HCT116 (cell line): Measurements from ENCODE around the gene SORL1. TPM values are rescaled to one million over a fixed set of nuclear protein-coding genes. Genes with fewer than 3 reads are reported as not detected.

ENCODE experiments used
- ATAC-seq: fragments of 200-7000 bp; cut with Tn5 transposase; 2 replicates; pipeline ENCODE4 v1.9.1; 2020; ENCODE audit warnings: mild to moderate bottlenecking, moderate library complexity
- BruUV-seq: library from RNA; stranded (reverse); fragments of 400-500 nt; replicated peaks from 2 replicates; lab custom pipeline; 2021; lab: Mats Ljungman, UMichigan
- CTCF ChIA-PET: fragments of 300-600 bp; sonication (Branson Sonifier 250); formaldehyde crosslinking; loops from one replicate; lab custom pipeline; 2021; ENCODE audit warnings: antibody characterized with exemption; lab: Charles Lee
- POLR2A ChIA-PET: fragments of 300-600, 350-600 bp; sonication (Branson Sonifier 250); formaldehyde crosslinking; loops from one replicate; lab custom pipeline; 2021; ENCODE audit warnings: antibody characterized with exemption; lab: Charles Lee
- RAD21 ChIA-PET, 2 experiments: fragments of 300-600 bp; sonication (Branson Sonifier 250); formaldehyde crosslinking; loops; one replicate each; lab custom pipeline; 2023; ENCODE audit warnings: low total read pairs in 2 of 2; ENCODE audit not compliant: uncharacterized antibody in 2 of 2, unreplicated experiment in 2 of 2, low non-redundant PET in 1 of 2; lab: Charles Lee
- DNase-seq: peaks from one replicate; pipeline ENCODE4 v3.0.0-alpha.2; 2010; ENCODE audit warnings: low read depth, low spot score
- H2AFZ ChIP-seq: fragments of 200-600 bp; shearing (Covaris generic), sonication (generic); 2 replicates; pipeline ENCODE4 v1.6.1; 2017; ENCODE audit warnings: low read depth, mixed run types, mixed read lengths, antibody characterized with exemption, low read length; ENCODE audit not compliant: poor library complexity, severe bottlenecking
- H3K27ac ChIP-seq: 2 replicates; pipeline ENCODE4 v1.5.1; 2012; ENCODE audit warnings: low read depth, low read length
- H3K27me3 ChIP-seq: fragments of 200-600 bp; sonication (generic); 2 replicates; pipeline ENCODE4 v1.6.1; 2016; ENCODE audit warnings: mixed run types, low read length, mixed read lengths; ENCODE audit not compliant: insufficient read depth
- H3K36me3 ChIP-seq, 2 experiments: fragments of 200-500 bp in 1 of 2; fragments of 200-600 bp in 1 of 2; sonication (Bioruptor generic) in 1 of 2; sonication (generic) in 1 of 2; 2 replicates each; pipeline versions ENCODE4 v1.5.1 to v1.6.1; 2014 to 2016; ENCODE audit warnings: low read length in 2 of 2, inconsistent platforms in 1 of 2, mixed read lengths in 1 of 2, mixed run types in 1 of 2; ENCODE audit not compliant: insufficient read depth in 2 of 2, control insufficient read depth in 1 of 2
- H3K4me1 ChIP-seq, 2 experiments: fragments of 200-600 bp in 1 of 2; sonication (generic) in 1 of 2; 2 replicates each; pipeline versions ENCODE4 v1.5.1 to v1.6.1; 2012 to 2017; ENCODE audit warnings: low read length in 2 of 2, inconsistent platforms in 1 of 2, mild to moderate bottlenecking in 1 of 2, mixed read lengths in 1 of 2, mixed run types in 1 of 2, moderate library complexity in 1 of 2; ENCODE audit not compliant: insufficient read depth in 2 of 2, control insufficient read depth in 1 of 2
- H3K4me2 ChIP-seq: fragments of 200-600 bp; sonication (generic); 2 replicates; pipeline ENCODE4 v1.6.1; 2017; ENCODE audit warnings: mixed run types, low read length, mixed read lengths
- H3K4me3 ChIP-seq, 2 experiments: fragments of 200-600 bp in 1 of 2; sonication (generic) in 1 of 2; replicated peaks in 1 of 2; 2 replicates each; pipeline ENCODE4 v1.5.1; 2011 to 2016; ENCODE audit warnings: low read length in 2 of 2, control low read depth in 1 of 2, low read depth in 1 of 2, mild to moderate bottlenecking in 1 of 2, mixed read lengths in 1 of 2, mixed run types in 1 of 2
- H3K79me2 ChIP-seq: fragments of 200-600 bp; sonication (generic); 2 replicates; pipeline ENCODE4 v1.6.1; 2017; ENCODE audit warnings: mild to moderate bottlenecking, mixed run types, low read length, moderate library complexity, mixed read lengths; ENCODE audit not compliant: insufficient read depth
- H3K9ac ChIP-seq: fragments of 200-600 bp; sonication (generic); 2 replicates; pipeline ENCODE4 v1.6.1; 2016; ENCODE audit warnings: low read length, mixed read lengths
- H3K9me2 ChIP-seq: fragments of 200-600 bp; sonication (generic), shearing (Covaris generic); 2 replicates; pipeline ENCODE4 v1.6.1; 2017; ENCODE audit warnings: mixed run types, mild to moderate bottlenecking, moderate library complexity; ENCODE audit not compliant: insufficient read depth
- H3K9me3 ChIP-seq, 2 experiments: fragments of 200-500 bp in 1 of 2; fragments of 200-600 bp in 1 of 2; sonication (Bioruptor generic) in 1 of 2; sonication (generic) in 1 of 2; 2 replicates each; pipeline ENCODE4 v1.6.1; 2014 to 2017; ENCODE audit warnings: low read length in 2 of 2, mixed read lengths in 2 of 2, inconsistent platforms in 1 of 2, low read depth in 1 of 2, mild to moderate bottlenecking in 1 of 2, mixed run types in 1 of 2, moderate library complexity in 1 of 2; ENCODE audit not compliant: control insufficient read depth in 1 of 2, insufficient read depth in 1 of 2
- H4K20me1 ChIP-seq: fragments of 200-600 bp; sonication (generic), shearing (Covaris generic); 2 replicates; pipeline ENCODE4 v1.6.1; 2017; ENCODE audit warnings: mixed run types, mild to moderate bottlenecking, moderate library complexity; ENCODE audit not compliant: insufficient read depth
- CBX3 ChIP-seq: IDR thresholded peaks from 2 replicates; pipeline ENCODE4 v1.6.1; 2012; ENCODE audit warnings: low read depth
- EGR1 ChIP-seq: IDR thresholded peaks from 2 replicates; pipeline ENCODE4 v1.6.1; 2012; ENCODE audit warnings: low read depth
- ELF1 ChIP-seq: IDR thresholded peaks from 2 replicates; pipeline ENCODE4 v1.6.1; 2012; ENCODE audit warnings: low read depth, borderline replicate concordance
- intact Hi-C: fragments of 100-400 bp; cut with micrococcal nuclease; formaldehyde crosslinking; loops from 2 replicates; pipeline ENCODE4 v1.10.0; 2022
- total RNA-seq: library from RNA; stranded (reverse); gene quantifications from one replicate; pipeline ENCODE4 v1.2.1, GENCODE V29; 2021; ENCODE audit not compliant: unreplicated experiment

The SORL1 gene
- total RNA-seq, 1 experiment from 2014 or later, result 17.4 TPM

DNA sequence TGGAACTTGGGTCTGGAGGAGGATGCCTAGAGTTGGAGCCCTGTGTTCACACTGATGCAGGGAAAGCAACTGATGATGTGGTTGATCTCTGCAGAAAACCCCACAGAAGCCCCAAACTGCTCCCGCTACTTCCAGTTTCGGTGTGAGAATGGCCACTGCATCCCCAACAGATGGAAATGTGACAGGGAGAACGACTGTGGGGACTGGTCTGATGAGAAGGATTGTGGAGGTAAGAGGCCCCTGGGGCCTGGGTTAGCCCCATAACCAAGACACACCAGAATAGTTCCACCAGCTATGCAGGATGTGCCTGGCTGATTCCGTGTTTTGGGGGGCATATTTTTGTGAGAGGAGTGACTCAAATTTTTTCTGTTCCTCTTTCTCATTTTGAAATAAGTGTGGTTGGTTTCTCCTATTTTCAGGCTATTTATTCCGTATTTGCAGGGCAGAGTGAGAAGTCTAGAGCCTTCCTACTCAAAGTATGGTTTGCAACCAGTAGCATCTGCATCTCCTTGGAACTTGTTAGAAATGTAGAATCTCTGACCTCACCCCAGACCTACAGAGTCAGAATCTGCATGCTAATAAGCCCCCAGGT lies 137.9 kb downstream of the SORL1 start:
- H3K9me3 ChIP-seq, result no peaks in the 10 kb centered on the region
- H3K79me2 ChIP-seq, result no peaks in the 10 kb centered on the region
- intact Hi-C loops, result loop anchor here (2.0 to 10.0 kb wide), 5 partner anchors 395 to 1079 kb away; partner anchors contain the start of gene GRIK4
- H3K27ac ChIP-seq, result no peak overlapping the region
- CTCF ChIA-PET, result interaction anchor here (1.2 to 3.0 kb wide), 3 partner anchors 12 to 270 kb away, joined by 4 to 18 read pairs (median 10); no protein-coding TSS in a partner anchor
- ATAC-seq (no peak), DNase-seq (no peak)
- H3K27me3 ChIP-seq, result no peaks in the 10 kb centered on the region
- no TSS peak for BruUV-seq
- H3K4me1 ChIP-seq, result peaks cover 0 to under 1% of the 10 kb centered on the region in 2 experiments; a peak in 1 of 4 replicates
- POLR2A ChIA-PET, result no interaction called here
- no peak overlapping the region for H3K4me2 ChIP-seq
- H3K36me3 ChIP-seq, result no peaks in the 10 kb centered on the region
- H3K9me2 ChIP-seq, result no peaks in the 10 kb centered on the region
- RAD21 ChIA-PET, result no interaction called here
- no peak overlapping the region for H3K9ac ChIP-seq
- TF ChIP-seq CBX3, result no peak
- TF ChIP-seq EGR1, result no peak
- H4K20me1 ChIP-seq, result no peaks in the 10 kb centered on the region
- no peak overlapping the region for H2AFZ ChIP-seq
- no peak overlapping the region for H3K4me3 ChIP-seq

DNA sequence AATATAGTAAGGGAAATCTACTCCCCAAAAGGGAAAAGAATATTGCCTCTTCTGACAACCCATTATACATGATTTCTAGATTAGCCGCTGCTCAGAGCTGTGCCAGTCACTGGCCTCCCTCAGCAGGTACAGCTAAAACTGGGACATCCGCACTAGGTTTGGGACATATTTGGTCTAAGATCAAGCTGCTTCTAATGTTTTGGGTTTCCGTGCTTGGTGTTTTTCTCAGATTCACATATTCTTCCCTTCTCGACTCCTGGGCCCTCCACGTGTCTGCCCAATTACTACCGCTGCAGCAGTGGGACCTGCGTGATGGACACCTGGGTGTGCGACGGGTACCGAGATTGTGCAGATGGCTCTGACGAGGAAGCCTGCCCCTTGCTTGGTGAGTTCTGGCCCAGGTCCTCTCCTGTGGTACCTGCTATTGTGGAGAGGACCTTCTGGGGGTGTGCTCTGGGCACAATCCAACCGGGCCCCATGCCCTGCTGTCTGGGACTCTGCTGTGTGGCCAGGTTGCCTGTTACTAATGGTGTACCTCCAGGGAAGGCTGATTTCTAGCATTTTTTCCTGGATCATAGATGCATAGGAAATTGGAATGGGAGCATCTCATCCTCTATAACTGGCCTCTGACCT lies 138.8 kb downstream of the SORL1 start:
- POLR2A ChIA-PET, result no interaction called here
- Histone ChIP-seq H3K9ac (no peak overlapping the region), H3K27me3 (no peaks in the 10 kb centered on the region), H3K79me2 (no peaks in the 10 kb centered on the region), H3K4me3 (no peak overlapping the region), H3K4me1 (peaks cover 5 to 9% of the 10 kb centered on the region in 2 experiments; a peak in 3 of 4 replicates), H3K4me2 (no peak overlapping the region), H3K9me2 (no peaks in the 10 kb centered on the region), H3K27ac (no peak overlapping the region), H4K20me1 (no peaks in the 10 kb centered on the region), H2AFZ (no peak overlapping the region), H3K9me3 (no peaks in the 10 kb centered on the region), H3K36me3 (no peaks in the 10 kb centered on the region)
- TF ChIP-seq ELF1, result no peak
- RAD21 ChIA-PET, result interaction anchor here (1.0 to 1.5 kb wide), 3 partner anchors 127 to 396 kb away, joined by 3 to 4 read pairs (median 4); no protein-coding TSS in a partner anchor
- CTCF ChIA-PET, result interaction anchor here (0.7 to 3.0 kb wide), 9 partner anchors 11 to 915 kb away, joined by 3 to 18 read pairs (median 6); no protein-coding TSS in a partner anchor
- no TSS peak for BruUV-seq
- DNase-seq, result no peak
- intact Hi-C loops, result loop anchor here (1.0 to 10.0 kb wide), 9 partner anchors 139 to 1080 kb away; partner anchors contain the start of genes GRIK4, SORL1 and SORL1-AS1
- peak; percentile 13; the same call in 1 of the 2 replicates for ATAC-seq
